ENCODE data around the gene ZMYM1. TPM values are rescaled to one million over a fixed set of nuclear protein-coding genes. Genes with fewer than 3 reads are reported as not detected.
"Not testable (repeated sequence)": the region's sequence is repeated elsewhere in the genome, so short reads cannot be mapped to it uniquely, and the experiment has no call there.

Gene ZMYM1
- total RNA-seq, 2 experiments from 2014 or later, result 7.3 to 7.9 TPM

- intact Hi-C loops (cut with micrococcal nuclease), result no loop called here
- Mint-ChIP-seq H3K9me3 (no peaks in the 10 kb centered on the region), H3K36me3 (ENCODE audit: low read depth) (no peaks in the 10 kb centered on the region), H3K27ac (no peak overlapping the region), H3K4me3 (no peak overlapping the region), H3K27me3 (ENCODE audit: low read depth) (no peaks in the 10 kb centered on the region), H3K4me1 (ENCODE audit: low read depth) (peaks cover 30% of the 10 kb centered on the region)
- DNase-seq, result no peak
- CTCF ChIA-PET, result interaction anchor here (0.9 kb wide), 1 partner anchor 204 kb away, joined by 3 read pairs; no protein-coding TSS in a partner anchor
These were observed 6.2 kb downstream of the ZMYM1 start for GRCh38 chr1:35085421-35085820.

- CTCF ChIA-PET, result interaction anchor here (0.6 kb wide), 1 partner anchor 15 kb away, joined by 3 read pairs; no protein-coding TSS in a partner anchor
- Mint-ChIP-seq H3K9me3 (no peaks in the 10 kb centered on the region), H3K4me3 (no peak overlapping the region), H3K27ac (no peak overlapping the region), H3K36me3 (ENCODE audit: low read depth) (peaks cover 14% of the 10 kb centered on the region), H3K27me3 (ENCODE audit: low read depth) (no peaks in the 10 kb centered on the region), H3K4me1 (ENCODE audit: low read depth) (peaks cover 4% of the 10 kb centered on the region)
- intact Hi-C loops (cut with micrococcal nuclease), result no loop called here
- no peak for DNase-seq
These were observed 18.0 kb downstream of the ZMYM1 start for GRCh38 chr1:35097224-35097623.

GRCh38 chr1:35111106-35111505 lies 31.9 kb downstream of the ZMYM1 start:
- Mint-ChIP-seq H3K9me3 (no peaks in the 10 kb centered on the region), H3K27ac (no peak overlapping the region), H3K4me1 (ENCODE audit: low read depth) (peaks cover 2% of the 10 kb centered on the region), H3K36me3 (ENCODE audit: low read depth) (peaks cover 8% of the 10 kb centered on the region), H3K4me3 (no peak overlapping the region), H3K27me3 (ENCODE audit: low read depth) (no peaks in the 10 kb centered on the region)
- intact Hi-C loops (cut with micrococcal nuclease), result no loop called here
- no peak for DNase-seq
- CTCF ChIA-PET, result no interaction called here

- peaks cover 9% of the 10 kb centered on the region for H3K36me3 Mint-ChIP-seq (ENCODE audit: low read depth)
- no peaks in the 10 kb centered on the region for H3K9me3 Mint-ChIP-seq
- CTCF ChIA-PET, result interaction anchor here (0.6 kb wide), 2 partner anchors 30 to 122 kb away, joined by 3 to 4 read pairs; no protein-coding TSS in a partner anchor
- H3K27ac Mint-ChIP-seq, result no peak overlapping the region
- no peak overlapping the region for H3K4me3 Mint-ChIP-seq
- intact Hi-C loops (cut with micrococcal nuclease), result no loop called here
- H3K27me3 Mint-ChIP-seq (ENCODE audit: low read depth), result no peaks in the 10 kb centered on the region
- peaks cover 2% of the 10 kb centered on the region for H3K4me1 Mint-ChIP-seq (ENCODE audit: low read depth)
- DNase-seq, result no peak
These were observed 33.5 kb downstream of the ZMYM1 start for GRCh38 chr1:35112668-35113067.

GRCh38 chr1:35115459-35116383 lies 36.5 kb downstream of the ZMYM1 start:
- Mint-ChIP-seq H3K27ac (no peak overlapping the region), H3K9me3 (no peaks in the 10 kb centered on the region), H3K4me1 (ENCODE audit: low read depth) (peaks cover 2% of the 10 kb centered on the region), H3K36me3 (ENCODE audit: low read depth) (peaks cover 10% of the 10 kb centered on the region), H3K27me3 (ENCODE audit: low read depth) (peaks cover 7% of the 10 kb centered on the region), H3K4me3 (no peak overlapping the region)
- intact Hi-C loops (cut with micrococcal nuclease), result no loop called here
- CTCF ChIA-PET, result interaction anchor here (0.6 kb wide), 1 partner anchor 42 kb away, joined by 3 read pairs; no protein-coding TSS in a partner anchor
- DNase-seq, result no peak

DNA sequence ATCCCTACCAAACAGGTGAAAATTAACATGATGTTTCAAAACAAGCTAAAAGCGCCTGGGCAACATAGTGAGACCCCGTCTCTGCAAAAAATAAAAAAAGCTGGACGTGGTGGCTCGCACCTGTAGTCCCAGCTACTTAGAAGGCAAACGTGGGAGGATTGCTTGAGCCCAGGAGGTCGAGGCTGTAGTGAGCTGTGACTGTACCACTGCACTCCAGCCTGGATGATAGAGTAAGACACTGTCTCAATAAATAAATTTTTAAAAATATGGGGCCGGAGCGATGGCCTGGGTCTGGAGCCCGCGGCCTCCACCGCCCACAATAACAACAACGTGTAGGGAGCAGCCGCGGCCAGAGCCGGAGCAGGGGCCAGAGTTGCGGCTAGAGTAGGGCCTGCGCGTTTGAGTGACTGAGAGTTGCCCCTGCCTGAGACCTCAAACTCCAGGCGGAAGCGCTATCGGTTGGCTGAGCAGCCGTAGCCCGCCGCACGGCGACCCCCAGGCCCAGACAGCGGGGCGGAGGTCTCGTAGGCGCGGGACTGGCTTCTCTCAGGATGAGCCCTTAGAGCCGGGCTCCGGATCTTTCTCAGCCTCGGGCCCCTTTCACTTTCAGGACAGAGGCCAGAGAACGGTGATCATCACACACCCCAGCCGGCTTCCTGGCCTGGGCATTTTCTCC lies 41.4 kb downstream of the ZMYM1 start:
- H3K27me3 Mint-ChIP-seq (ENCODE audit: low read depth), result peaks cover 11% of the 10 kb centered on the region
- DNase-seq, result peak; percentile 8
- intact Hi-C loops (cut with micrococcal nuclease), result no loop called here

GRCh38 chr1:35122311-35122710 lies 43.1 kb downstream of the ZMYM1 start:
- no peak for DNase-seq
- no peak overlapping the region for H3K27ac Mint-ChIP-seq
- intact Hi-C loops (cut with micrococcal nuclease), result no loop called here
- H3K4me3 Mint-ChIP-seq, result no peak overlapping the region
- H3K27me3 Mint-ChIP-seq (ENCODE audit: low read depth), result peaks cover 11% of the 10 kb centered on the region
- H3K9me3 Mint-ChIP-seq, result peaks cover 3% of the 10 kb centered on the region
- CTCF ChIA-PET, result no interaction called here
- H3K36me3 Mint-ChIP-seq (ENCODE audit: low read depth), result peaks cover 1% of the 10 kb centered on the region
- no peaks in the 10 kb centered on the region for H3K4me1 Mint-ChIP-seq (ENCODE audit: low read depth)

More for the DNA sequence above, 41.4 kb downstream of the ZMYM1 start:
- Mint-ChIP-seq H3K4me3 (peak overlapping the region; percentile 27), H3K27ac (no peak overlapping the region), H3K9me3 (no peaks in the 10 kb centered on the region), H3K36me3 (ENCODE audit: low read depth) (peaks cover 4% of the 10 kb centered on the region), H3K4me1 (ENCODE audit: low read depth) (peaks cover 2% of the 10 kb centered on the region)
- CTCF ChIA-PET, result interaction anchor here (0.6 kb wide), 1 partner anchor 38 kb away, joined by 6 read pairs; no protein-coding TSS in a partner anchor

DNA sequence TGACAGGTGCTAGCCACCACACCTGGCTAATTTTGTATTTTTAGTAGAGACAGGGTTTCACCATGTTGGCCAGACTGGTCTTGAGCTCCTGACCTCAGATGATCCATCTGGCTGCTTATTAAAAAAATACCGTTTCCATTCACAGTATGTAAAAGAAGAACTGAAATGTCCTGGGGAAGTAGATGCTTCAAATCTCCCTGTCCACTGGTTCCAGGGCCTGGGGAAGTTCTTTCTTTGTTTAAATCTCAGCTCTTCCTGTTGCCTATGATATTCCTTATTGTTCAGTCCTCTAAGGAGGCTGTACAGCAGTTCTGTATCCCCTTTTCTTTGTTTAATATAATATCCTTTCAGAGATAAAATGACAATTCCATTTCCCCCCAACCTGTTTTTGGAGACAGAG lies 47.4 kb downstream of the ZMYM1 start:
- peaks cover 3% of the 10 kb centered on the region for H3K27me3 Mint-ChIP-seq (ENCODE audit: low read depth)
- CTCF ChIA-PET, result no interaction called here
- no peak for DNase-seq
- no peak overlapping the region for H3K4me3 Mint-ChIP-seq
- H3K36me3 Mint-ChIP-seq (ENCODE audit: low read depth), result no peaks in the 10 kb centered on the region
- H3K9me3 Mint-ChIP-seq, result peaks cover 11% of the 10 kb centered on the region
- intact Hi-C loops (cut with micrococcal nuclease), result no loop called here
- H3K4me1 Mint-ChIP-seq (ENCODE audit: low read depth), result no peaks in the 10 kb centered on the region
- H3K27ac Mint-ChIP-seq, result no peak overlapping the region

GRCh38 chr1:35129080-35129479 lies 49.9 kb downstream of the ZMYM1 start:
- DNase-seq, result no peak
- Mint-ChIP-seq H3K4me1 (ENCODE audit: low read depth) (no peaks in the 10 kb centered on the region), H3K4me3 (no peak overlapping the region), H3K36me3 (ENCODE audit: low read depth) (no peaks in the 10 kb centered on the region), H3K9me3 (peaks cover 11% of the 10 kb centered on the region), H3K27ac (no peak overlapping the region), H3K27me3 (ENCODE audit: low read depth) (no peaks in the 10 kb centered on the region)
- intact Hi-C loops (cut with micrococcal nuclease), result no loop called here
- CTCF ChIA-PET, result interaction anchor here (0.7 kb wide), 1 partner anchor 322 kb away, joined by 4 read pairs; no protein-coding TSS in a partner anchor

GRCh38 chr1:35136780-35137179 lies 57.6 kb downstream of the ZMYM1 start:
- H3K9me3 Mint-ChIP-seq, result no peaks in the 10 kb centered on the region
- CTCF ChIA-PET, result no interaction called here
- no peak for DNase-seq
- no peak overlapping the region for H3K27ac Mint-ChIP-seq
- no peaks in the 10 kb centered on the region for H3K4me1 Mint-ChIP-seq (ENCODE audit: low read depth)
- H3K27me3 Mint-ChIP-seq (ENCODE audit: low read depth), result no peaks in the 10 kb centered on the region
- H3K36me3 Mint-ChIP-seq (ENCODE audit: low read depth), result no peaks in the 10 kb centered on the region
- H3K4me3 Mint-ChIP-seq, result no peak overlapping the region
- intact Hi-C loops (cut with micrococcal nuclease), result no loop called here

- intact Hi-C loops (cut with micrococcal nuclease); H3K27ac Mint-ChIP-seq; H3K27me3 Mint-ChIP-seq (ENCODE audit: low read depth); CTCF ChIA-PET; DNase-seq; H3K9me3 Mint-ChIP-seq; H3K4me1 Mint-ChIP-seq (ENCODE audit: low read depth); H3K4me3 Mint-ChIP-seq; H3K36me3 Mint-ChIP-seq (ENCODE audit: low read depth): not testable (repeated sequence)
These were observed 58.4 kb downstream of the ZMYM1 start for GRCh38 chr1:35137590-35137989.

- H3K4me3 Mint-ChIP-seq; H3K27ac Mint-ChIP-seq; intact Hi-C loops (cut with micrococcal nuclease); H3K36me3 Mint-ChIP-seq (ENCODE audit: low read depth); DNase-seq; H3K27me3 Mint-ChIP-seq (ENCODE audit: low read depth); H3K9me3 Mint-ChIP-seq: not testable (repeated sequence)
- peaks cover 12% of the 10 kb centered on the region for H3K4me1 Mint-ChIP-seq (ENCODE audit: low read depth)
- CTCF ChIA-PET, result interaction anchor here (0.8 kb wide), 1 partner anchor 289 kb away, joined by 3 read pairs; no protein-coding TSS in a partner anchor
These were observed 63.1 kb downstream of the ZMYM1 start for GRCh38 chr1:35142294-35142693.
